ENCODE measurements around the gene SLAMF6. TPM values are rescaled to one million over a fixed set of nuclear protein-coding genes. Genes with fewer than 3 reads are reported as not detected.
"Not testable (repeated sequence)": the region's sequence is repeated elsewhere in the genome, so short reads cannot be mapped to it uniquely, and the experiment has no call there.

The SLAMF6 gene
- polyA plus RNA-seq, 1 donor: 0.16 TPM

DNA sequence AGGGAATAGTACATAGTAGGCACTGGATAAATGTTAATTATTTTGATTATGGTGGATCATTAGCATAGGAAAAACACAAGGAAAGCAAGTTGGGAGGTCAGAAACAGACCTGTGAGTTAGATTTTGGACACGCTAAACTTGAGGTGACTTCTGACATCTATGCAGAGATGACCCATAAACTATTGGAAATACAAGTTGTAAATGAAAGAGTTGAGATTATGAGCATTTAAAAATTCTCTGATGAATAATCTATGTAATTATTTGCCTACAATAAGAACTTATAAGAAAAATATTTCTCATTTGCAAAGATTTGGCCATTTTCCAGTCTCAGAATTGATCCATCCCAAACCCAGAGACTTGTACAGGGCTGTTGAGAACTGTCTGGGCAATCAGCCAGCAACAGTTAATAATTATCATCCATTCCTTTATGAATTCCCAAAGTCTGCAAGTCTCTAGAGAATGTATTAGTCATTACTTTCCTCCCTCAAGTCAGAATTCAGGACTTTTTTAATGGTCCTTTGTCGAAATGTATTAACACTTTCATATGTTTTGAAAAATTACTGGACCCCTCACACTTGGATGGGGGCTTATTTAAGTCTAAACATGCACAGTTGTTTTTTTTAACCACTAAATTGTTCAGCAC is 19.4 kb upstream of the SLAMF6 start:
- no peak for DNase-seq (ENCODE audit: low read depth)

DNA sequence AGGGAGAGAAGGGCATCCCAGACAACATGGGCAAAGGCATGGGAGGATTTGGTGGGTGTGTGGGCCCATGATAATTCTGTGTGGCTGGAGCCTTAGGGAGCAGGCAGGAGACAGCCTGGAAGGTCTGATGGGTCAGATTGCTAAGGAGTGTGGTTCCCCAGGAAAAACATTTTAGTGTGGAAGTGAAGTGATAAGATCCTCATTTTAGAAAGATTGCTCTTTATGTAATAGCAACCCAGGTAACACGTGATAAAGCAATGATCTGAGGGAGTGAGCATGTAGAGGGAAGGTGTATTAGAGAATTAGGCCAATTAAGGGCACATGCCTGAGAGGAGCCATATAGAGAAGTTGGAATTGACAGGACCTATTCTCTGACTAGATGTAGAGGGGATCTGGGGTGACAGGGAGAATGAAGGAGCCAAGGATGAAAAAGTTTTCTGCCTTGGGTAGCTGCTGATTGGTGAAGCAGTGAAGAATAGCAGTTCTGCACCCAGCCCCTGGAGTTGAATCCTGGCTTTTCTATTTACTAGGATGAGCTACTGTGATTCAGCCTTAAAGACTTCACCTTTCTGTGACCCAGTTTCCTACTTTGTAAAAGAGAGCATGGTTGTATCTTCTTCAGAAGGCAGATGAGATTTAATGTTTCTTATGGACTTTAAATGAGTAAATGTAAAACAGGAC is 18.7 kb upstream of the SLAMF6 start:
- DNase-seq (ENCODE audit: low read depth): no peak

GRCh38 chr1:160540859-160541233 is 17.8 kb upstream of the SLAMF6 start:
- no peak for DNase-seq (ENCODE audit: low read depth)

DNA sequence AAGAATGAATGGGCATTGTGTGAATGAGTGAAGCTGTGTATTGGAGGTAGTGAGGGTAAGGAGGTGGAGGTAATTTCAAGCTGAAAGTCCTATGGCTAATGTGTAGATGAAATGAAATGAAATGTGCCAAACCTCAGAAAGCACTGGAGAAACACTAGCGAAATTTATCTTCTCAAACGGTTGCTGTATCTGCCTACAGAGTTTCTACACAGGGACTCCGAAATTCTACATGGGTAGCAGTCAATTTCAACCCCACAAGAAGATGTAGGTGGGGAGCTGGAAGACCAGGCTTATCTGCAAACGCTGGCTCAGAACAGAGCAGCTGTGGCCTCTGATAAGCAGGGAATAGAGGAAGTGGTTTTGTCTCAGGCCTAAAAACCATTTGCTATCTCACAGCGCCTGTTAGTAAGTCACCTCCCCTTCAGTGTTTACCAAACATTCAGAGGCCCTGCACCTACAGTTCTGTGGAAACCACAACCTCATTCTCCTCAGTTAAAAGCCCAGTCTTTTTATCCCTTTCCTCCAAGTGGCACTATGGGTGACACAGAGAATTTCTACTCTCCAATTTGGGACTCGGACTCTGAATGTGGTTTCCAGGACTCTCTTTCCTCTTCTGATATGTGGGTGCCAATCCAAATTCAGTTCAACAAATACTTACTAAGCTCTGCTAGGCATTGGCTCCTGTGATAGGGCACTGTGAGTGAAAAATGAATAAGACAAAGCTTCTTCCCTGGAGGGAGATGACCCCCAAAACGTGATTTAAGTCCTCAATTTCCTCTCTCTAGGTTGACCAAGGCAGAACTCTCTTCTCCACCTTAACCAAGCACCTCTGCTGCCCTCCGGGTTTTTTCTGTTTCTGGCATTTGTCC is 17.2 kb upstream of the SLAMF6 start:
- DNase-seq (ENCODE audit: low read depth): no peak

GRCh38 chr1:160539684-160539989 is 16.6 kb upstream of the SLAMF6 start:
- no peak for DNase-seq (ENCODE audit: low read depth)

- DNase-seq (ENCODE audit: low read depth): no peak
Measured at GRCh38 chr1:160538985-160539651, 16.1 kb upstream of the SLAMF6 start.

- DNase-seq (ENCODE audit: low read depth): no peak
Measured at GRCh38 chr1:160537714-160538665, 14.9 kb upstream of the SLAMF6 start.

DNA sequence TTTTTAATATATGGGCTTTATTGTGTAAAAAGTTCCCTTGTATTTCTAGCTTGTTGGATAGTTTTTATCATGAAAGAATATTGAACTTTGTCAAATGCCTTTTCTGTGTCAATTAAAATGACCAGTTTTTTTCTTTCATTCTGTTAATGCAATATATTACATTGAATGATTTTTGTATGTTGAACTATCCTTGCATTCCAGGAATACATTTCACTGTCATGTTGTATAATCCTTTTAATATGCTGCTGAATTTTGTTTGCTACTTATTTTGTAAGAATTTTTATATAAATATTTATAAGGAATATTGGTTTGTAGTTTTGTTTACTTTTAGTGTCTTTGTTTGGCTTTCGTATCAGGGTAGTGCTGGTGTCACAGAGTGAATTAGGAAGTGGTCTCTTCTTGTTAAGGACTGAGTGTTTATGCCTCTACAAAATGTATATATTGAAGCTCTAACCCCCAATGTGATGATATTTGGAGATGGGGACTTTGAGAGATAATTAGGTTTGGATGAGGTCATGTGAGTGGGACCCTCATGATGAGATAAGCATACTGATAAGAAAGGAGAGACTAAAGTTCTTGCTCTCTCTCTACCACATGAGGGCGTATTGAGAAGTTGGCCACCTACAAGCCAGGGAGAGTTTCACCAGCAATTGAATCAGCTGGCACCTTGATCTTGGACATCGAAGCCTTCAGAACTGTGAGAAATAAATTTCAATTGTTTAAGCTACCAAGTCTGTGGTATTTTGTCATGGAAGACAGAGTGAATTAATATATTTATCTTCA is 12.0 kb upstream of the SLAMF6 start:
- DNase-seq (ENCODE audit: low read depth): no peak

DNA sequence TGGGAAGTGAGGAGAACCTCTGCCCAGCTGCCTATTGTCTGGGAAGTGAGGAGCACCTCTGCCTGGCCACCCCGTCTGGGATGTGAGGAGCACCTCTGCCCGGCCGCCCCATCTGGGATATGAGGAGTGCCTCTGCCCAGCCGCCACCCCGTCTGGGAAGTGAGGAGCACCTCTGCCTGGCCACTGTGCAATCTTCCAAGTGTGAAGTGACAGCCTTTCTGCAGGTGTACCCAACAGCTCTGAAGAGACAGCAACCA is 9.4 kb upstream of the SLAMF6 start:
- DNase-seq (ENCODE audit: low read depth): not testable (repeated sequence)

DNA sequence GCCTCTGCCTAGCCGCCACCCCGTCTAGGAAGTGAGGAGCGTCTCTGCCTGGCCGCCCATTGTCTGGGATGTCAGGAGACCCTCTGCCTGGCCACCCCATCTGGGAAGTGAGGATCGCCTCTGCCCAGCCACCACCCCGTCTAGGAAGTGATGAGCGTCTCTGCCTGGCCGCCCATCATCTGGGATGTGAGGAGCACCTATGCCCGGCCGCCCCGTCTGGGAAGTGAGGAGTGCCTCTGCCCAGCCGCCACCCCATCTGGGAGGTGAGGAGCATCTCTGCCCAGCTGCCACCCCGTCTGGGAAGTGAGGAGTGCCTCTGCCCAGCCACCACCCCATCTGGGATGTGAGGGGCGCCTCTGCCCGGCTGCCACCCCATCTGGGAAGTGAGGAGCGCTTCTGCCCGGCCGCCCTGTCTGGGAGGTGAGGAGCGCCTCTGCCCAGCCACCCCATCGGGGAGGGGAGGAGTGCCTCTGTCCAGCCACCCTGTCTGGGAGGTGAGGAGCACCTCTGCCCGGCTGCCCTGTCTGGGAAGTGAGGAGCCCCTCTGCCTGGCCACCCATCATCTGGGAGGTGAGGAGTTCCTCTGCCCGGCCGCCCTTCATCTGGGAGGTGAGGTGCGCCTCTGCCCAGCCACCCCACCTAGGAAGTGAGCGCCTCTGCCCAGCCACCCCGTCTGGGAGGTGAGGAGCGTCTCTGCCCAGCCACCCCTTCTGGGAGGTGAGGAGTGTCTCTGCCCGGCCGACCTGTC is 8.9 kb upstream of the SLAMF6 start:
- DNase-seq (ENCODE audit: low read depth): not testable (repeated sequence)

- DNase-seq (ENCODE audit: low read depth): not testable (repeated sequence)
Measured at GRCh38 chr1:160529401-160529952, 6.4 kb upstream of the SLAMF6 start.

- DNase-seq (ENCODE audit: low read depth): not testable (repeated sequence)
Measured at GRCh38 chr1:160523789-160524188, 734 bp upstream of the SLAMF6 start.

- no peak for DNase-seq (ENCODE audit: low read depth)
Measured at GRCh38 chr1:160522136-160522535, 919 bp downstream of the SLAMF6 start.

GRCh38 chr1:160521554-160521953 is 1.5 kb downstream of the SLAMF6 start:
- DNase-seq (ENCODE audit: low read depth): no peak

DNA sequence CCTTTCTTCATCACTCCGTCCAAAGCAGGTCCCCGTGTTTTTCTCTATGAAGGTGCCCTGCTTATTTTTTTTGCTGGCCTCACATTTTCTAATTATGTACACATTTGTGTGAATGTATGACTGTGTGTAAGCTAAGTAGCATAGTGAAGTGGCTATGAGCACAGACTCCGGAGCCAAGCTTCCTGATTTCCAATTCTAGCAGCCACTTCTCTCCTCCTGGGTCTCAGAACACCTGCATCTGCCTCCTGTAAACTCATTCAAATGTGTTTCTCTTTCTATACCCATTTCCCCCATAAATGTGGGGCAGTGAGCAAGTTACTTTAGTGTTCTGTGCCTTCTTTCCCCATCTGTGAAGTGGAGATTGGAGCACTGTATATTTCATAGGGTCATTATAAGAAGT is 2.1 kb downstream of the SLAMF6 start:
- DNase-seq (ENCODE audit: low read depth): no peak

DNA sequence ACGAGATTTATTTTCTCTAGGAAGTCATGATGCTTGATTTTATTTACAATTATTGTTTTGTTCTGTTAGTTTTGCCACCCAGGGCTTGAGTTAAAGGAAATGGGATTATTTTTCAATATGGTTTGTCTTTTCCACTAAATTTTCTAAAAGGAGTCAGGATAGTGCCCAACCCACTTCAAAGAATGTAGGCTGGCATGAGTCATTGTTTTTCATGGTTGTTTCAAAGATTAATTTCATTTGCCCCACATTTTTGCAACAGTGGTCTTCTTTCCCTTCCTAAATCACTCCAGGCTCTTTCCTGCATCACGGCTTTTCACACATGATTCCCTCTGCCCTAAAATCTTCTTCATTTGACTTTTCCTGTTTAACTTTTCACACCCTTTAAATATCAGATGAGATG is 2.5 kb downstream of the SLAMF6 start:
- DNase-seq (ENCODE audit: low read depth): no peak

DNA sequence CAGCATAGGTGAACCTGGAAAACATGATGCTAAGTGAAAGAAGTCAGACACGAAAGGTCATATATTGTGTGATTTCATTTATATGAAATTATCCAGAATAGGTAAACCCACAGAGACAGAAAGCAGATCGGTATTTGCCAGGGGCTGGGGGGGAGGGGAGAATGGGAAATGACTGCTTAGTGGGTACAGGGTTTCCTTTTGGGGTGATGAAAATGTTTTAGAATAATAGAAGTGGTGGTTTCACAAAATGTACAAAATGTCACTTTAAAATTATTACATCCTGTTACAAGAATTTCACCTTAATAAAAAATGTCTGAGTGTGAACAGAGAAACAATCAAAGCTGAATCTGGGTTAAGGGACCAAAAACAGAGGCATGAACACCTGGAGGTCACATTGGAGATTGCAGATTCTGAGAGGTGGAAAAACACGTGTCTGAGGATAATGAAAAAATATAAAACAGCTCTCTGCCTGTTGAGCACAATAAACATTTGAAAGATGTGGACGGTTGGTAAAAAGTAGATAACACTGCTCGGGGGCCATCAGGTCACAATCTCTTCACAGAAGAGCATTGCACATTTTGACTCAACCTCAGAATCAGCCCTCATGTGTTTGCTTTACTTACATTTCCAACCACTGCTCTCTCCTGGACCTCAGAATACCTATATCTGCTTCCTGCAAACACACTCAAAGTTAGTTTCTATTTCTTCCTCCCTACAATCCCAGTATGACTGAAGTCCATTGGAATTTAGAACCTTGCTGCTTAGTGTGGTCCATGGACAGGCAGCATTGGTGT is 3.2 kb downstream of the SLAMF6 start:
- DNase-seq (ENCODE audit: low read depth): no peak

DNA sequence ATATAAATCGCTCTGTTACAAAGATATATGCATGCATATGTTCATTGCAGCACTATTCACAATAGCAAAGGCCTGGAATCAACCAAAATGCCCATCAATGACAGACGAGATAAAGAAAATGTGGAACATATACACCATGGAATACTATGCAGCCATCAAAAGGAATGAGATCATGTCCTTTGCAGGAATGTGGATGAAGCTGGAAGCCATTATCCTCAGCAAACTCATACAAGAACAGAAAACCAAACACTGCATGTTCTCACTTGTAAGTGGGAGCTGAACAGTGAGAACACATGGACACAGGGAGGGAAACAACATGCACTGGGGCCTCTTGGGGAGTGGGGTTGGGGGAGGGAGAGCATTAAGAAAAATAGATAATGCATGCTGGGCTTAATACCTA is 5.5 kb downstream of the SLAMF6 start:
- DNase-seq (ENCODE audit: low read depth): not testable (repeated sequence)

DNA sequence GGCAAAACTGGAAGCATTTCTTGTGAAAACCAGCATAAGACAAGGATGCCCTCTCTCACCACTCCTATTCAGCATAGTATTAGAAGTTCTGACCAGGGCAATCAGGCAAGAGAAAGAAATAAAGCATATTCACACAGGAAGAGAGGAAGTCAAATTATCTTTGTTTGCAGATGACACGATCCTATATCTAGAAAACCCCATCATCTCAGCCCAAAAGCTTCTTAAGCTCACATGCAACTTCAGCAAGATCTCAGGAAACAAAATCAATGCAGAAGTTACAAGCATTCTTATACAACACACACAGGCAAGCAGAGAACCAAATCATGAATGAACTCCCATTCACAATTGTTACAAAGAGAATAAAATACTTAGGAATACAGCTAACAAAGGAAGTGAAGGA is 7.1 kb downstream of the SLAMF6 start:
- DNase-seq (ENCODE audit: low read depth): not testable (repeated sequence)

All from forelimb muscle (tissue), 1 donor.